Uterus (tissue), 2 donors: ENCODE results near the gene GPR132.

Source experiments
- CTCF ChIP-seq, 4 experiments: fragments of 200-600 bp in 2 of 4; fragments of 450-650 bp in 2 of 4; sonication (generic) in 2 of 4; IDR thresholded peaks; one replicate each; pipeline ENCODE4 v1.5.1; 2016 to 2019; ENCODE audit warnings: antibody characterized with exemption in 4 of 4, mild to moderate bottlenecking in 2 of 4, moderate library complexity in 1 of 4
- POLR2A ChIP-seq, 2 donors: fragments of 450-650 bp; IDR thresholded peaks; one replicate each; pipeline ENCODE4 v1.6.1; 2016; ENCODE audit warnings: antibody characterized with exemption in 2 of 2, mild to moderate bottlenecking in 1 of 2, moderate library complexity in 1 of 2

- no peak for TF ChIP-seq POLR2A (IDR thresholded peaks at IDR 0.05)
- no peak for TF ChIP-seq CTCF (IDR thresholded peaks at IDR 0.05)
These were observed 15.3 kb downstream of the GPR132 start for GRCh38 chr14:105049753-105050550.
